Lower leg skin (tissue), 3 donors: Measurements from ENCODE around the gene MAP9.

Source experiments
- POLR2A ChIP-seq, 2 donors: fragments of 450-650 bp; IDR thresholded peaks; one replicate each; pipeline ENCODE4 v1.6.1; 2016 to 2017; ENCODE audit warnings: antibody characterized with exemption in 2 of 2, mild to moderate bottlenecking in 1 of 2, moderate library complexity in 1 of 2
- TF ChIP-seq, protein P1 (sequence below), 3 donors: fragments of 450-650 bp; IDR thresholded peaks; one replicate each; pipeline ENCODE4 v1.5.1; 2016; ENCODE audit warnings: antibody characterized with exemption in 3 of 3, mild to moderate bottlenecking in 3 of 3, moderate library complexity in 2 of 3

DNA sequence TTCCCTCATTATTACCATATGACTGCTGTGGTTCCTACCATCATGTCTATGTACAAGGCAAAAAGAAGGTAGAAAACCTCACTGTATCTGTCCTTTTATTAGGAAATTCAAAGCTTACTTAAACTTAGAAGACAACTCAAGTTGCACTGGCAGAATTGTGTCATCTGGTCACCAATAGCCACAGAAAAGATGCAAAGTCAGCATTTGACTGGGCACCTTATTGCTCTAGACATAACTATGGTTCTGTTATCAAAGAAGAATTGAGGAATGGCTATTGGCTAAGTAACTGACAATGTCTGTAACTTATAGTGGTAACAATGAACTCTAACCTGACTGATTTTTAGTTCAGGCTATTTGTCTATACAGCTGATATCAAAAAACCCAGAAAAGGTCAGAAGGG lies 45.3 kb downstream of the MAP9 start:
- TF ChIP-seq, protein P1, sequence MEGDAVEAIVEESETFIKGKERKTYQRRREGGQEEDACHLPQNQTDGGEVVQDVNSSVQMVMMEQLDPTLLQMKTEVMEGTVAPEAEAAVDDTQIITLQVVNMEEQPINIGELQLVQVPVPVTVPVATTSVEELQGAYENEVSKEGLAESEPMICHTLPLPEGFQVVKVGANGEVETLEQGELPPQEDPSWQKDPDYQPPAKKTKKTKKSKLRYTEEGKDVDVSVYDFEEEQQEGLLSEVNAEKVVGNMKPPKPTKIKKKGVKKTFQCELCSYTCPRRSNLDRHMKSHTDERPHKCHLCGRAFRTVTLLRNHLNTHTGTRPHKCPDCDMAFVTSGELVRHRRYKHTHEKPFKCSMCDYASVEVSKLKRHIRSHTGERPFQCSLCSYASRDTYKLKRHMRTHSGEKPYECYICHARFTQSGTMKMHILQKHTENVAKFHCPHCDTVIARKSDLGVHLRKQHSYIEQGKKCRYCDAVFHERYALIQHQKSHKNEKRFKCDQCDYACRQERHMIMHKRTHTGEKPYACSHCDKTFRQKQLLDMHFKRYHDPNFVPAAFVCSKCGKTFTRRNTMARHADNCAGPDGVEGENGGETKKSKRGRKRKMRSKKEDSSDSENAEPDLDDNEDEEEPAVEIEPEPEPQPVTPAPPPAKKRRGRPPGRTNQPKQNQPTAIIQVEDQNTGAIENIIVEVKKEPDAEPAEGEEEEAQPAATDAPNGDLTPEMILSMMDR (IDR thresholded peaks at IDR 0.05), result no peak
- no peak for TF ChIP-seq POLR2A (IDR thresholded peaks at IDR 0.05)
